HEK293 (cell line): ENCODE measurements around the gene ZER1.
"Not testable (repeated sequence)": the region's sequence is repeated elsewhere in the genome, so short reads cannot be mapped to it uniquely, and the experiment has no call there.

Source experiments
- CTCF ChIA-PET: fragments of 350-600 bp; formaldehyde crosslinking; extraction: SDS; loops from one replicate; lab custom pipeline; 2021; ENCODE audit warnings: antibody characterized with exemption; lab: Yijun Ruan, JAX
- POLR2A ChIA-PET: fragments of 300-600 bp; formaldehyde crosslinking; extraction: SDS; loops from one replicate; lab custom pipeline; 2020; ENCODE audit warnings: antibody characterized with exemption, inconsistent platforms; lab: Yijun Ruan, JAX
- H3K27ac ChIP-seq: fragments of 200-500 bp; sonication (Bioruptor generic); 2 replicates; pipeline ENCODE4 v1.5.1; 2014; ENCODE audit warnings: low read depth, low read length, control low read depth, inconsistent platforms; ENCODE audit errors: extremely low read depth
- H3K36me3 ChIP-seq, 2 experiments: fragments of 200-500 bp in 1 of 2; sonication (Bioruptor generic) in 1 of 2; 1 replicate in 1 of 2; 2 replicates in 1 of 2; pipeline ENCODE4 v1.5.1; 2014 to 2017; ENCODE audit warnings: inconsistent platforms in 2 of 2, low read length in 2 of 2; ENCODE audit not compliant: control insufficient read depth in 2 of 2, insufficient read depth in 1 of 2
- H3K4me1 ChIP-seq: fragments of 200-500 bp; sonication (Bioruptor generic); 2 replicates; pipeline ENCODE4 v1.5.1; 2014; ENCODE audit warnings: mild to moderate bottlenecking, low read length, inconsistent platforms; ENCODE audit not compliant: control insufficient read depth, insufficient read depth
- H3K4me3 ChIP-seq: 2 replicates; pipeline ENCODE4 v1.5.1; 2011; ENCODE audit warnings: low read depth, mild to moderate bottlenecking, control low read depth, low read length, moderate library complexity
- H3K9me3 ChIP-seq: fragments of 200-500 bp; sonication (Bioruptor generic); 2 replicates; pipeline ENCODE4 v1.5.1; 2014; ENCODE audit warnings: low read depth, low read length, inconsistent platforms; ENCODE audit not compliant: control insufficient read depth, insufficient read depth
- KLF1 ChIP-seq: fragments of 450-650 bp; formaldehyde crosslinking; IDR thresholded peaks from 2 replicates; pipeline ENCODE4 v1.5.1; 2016; ENCODE audit warnings: missing biosample characterization, missing genetic modification characterization
- OSR2 ChIP-seq: fragments of 450-650 bp; formaldehyde crosslinking; IDR thresholded peaks from 2 replicates; pipeline ENCODE4 v1.5.1; 2016; ENCODE audit warnings: missing biosample characterization, missing genetic modification characterization
- REPIN1 ChIP-seq: fragments of 450-650 bp; formaldehyde crosslinking; IDR thresholded peaks from 2 replicates; pipeline ENCODE4 v1.5.1; 2017; ENCODE audit warnings: missing biosample characterization, missing genetic modification characterization, low read depth
- WT1 ChIP-seq: fragments of 450-650 bp; formaldehyde crosslinking; IDR thresholded peaks from 2 replicates; pipeline ENCODE4 v1.5.1; 2016; ENCODE audit warnings: missing biosample characterization, missing genetic modification characterization
- ZNF2 ChIP-seq: fragments of 450-650 bp; formaldehyde crosslinking; IDR thresholded peaks from 2 replicates; pipeline ENCODE4 v1.5.1; 2016; ENCODE audit warnings: missing biosample characterization, missing genetic modification characterization
- ZNF311 ChIP-seq: fragments of 450-650 bp; formaldehyde crosslinking; IDR thresholded peaks from 2 replicates; pipeline ENCODE4 v1.5.1; 2017; ENCODE audit warnings: missing biosample characterization, missing genetic modification characterization, borderline replicate concordance
- ZNF335 ChIP-seq: fragments of 450-650 bp; formaldehyde crosslinking; conservative IDR thresholded peaks from 2 replicates; pipeline ENCODE4 v1.5.1; 2016; ENCODE audit warnings: missing biosample characterization, missing genetic modification characterization
- ZNF623 ChIP-seq: fragments of 450-650 bp; formaldehyde crosslinking; IDR thresholded peaks from 2 replicates; pipeline ENCODE4 v1.5.1; 2016; ENCODE audit warnings: missing biosample characterization, missing genetic modification characterization
- ZNF664 ChIP-seq: fragments of 450-650 bp; formaldehyde crosslinking; IDR thresholded peaks from 2 replicates; pipeline ENCODE4 v1.5.1; 2016; ENCODE audit warnings: missing biosample characterization, missing genetic modification characterization
- ZNF837 ChIP-seq: fragments of 450-650 bp; formaldehyde crosslinking; IDR thresholded peaks from 2 replicates; pipeline ENCODE4 v1.5.1; 2016; ENCODE audit warnings: missing biosample characterization, missing genetic modification characterization
- TF ChIP-seq, protein P1 (sequence below): fragments of 450-650 bp; formaldehyde crosslinking; conservative IDR thresholded peaks from 2 replicates; pipeline ENCODE4 v1.5.1; 2016; ENCODE audit warnings: low read depth, missing biosample characterization, missing genetic modification characterization
- TF ChIP-seq, protein P2 (sequence below): fragments of 450-650 bp; IDR thresholded peaks from 2 replicates; pipeline ENCODE4 v1.5.1; 2018; ENCODE audit warnings: missing biosample characterization, mild to moderate bottlenecking, missing genetic modification characterization
- TF ChIP-seq, protein P3 (sequence below): fragments of 450-650 bp; formaldehyde crosslinking; IDR thresholded peaks from 2 replicates; pipeline ENCODE4 v1.5.1; 2016; ENCODE audit warnings: missing biosample characterization, missing genetic modification characterization

ZER1 gene

DNA sequence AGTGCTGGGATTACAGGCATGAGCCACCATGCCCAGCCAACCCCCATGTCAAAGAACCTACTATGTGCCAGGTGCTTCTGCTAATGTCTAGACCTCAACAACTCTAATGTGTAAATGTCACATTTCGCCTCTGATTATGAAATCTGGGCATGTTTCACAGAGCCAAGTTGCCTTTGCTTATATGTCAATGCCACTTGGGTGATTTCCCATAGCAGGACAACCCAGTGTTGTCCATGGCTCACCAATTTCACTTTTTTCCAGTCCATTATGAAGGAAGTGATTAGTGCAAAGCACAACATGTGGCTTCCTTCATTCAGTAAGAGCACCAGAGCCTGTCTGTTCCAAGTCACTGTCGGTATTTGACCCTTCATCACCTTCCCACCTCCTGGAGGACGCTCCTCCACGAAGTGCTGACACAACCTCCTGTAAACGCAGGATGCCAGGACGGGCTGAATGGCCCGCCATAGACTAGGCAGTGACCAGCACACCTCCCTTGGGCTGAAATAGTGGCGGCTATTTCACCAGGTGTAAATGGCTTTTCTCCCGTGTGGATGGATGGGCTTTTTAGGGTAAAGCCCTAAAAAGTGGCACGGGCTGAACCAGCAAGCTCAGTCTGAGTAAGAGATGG, 70.4 kb downstream of the ZER1 start:
- peaks cover 0 to 19% of the 10 kb centered on the region in 2 experiments; a peak in 2 of 3 replicates for H3K36me3 ChIP-seq
- H3K27ac ChIP-seq, result no peak overlapping the region
- POLR2A ChIA-PET, result interaction anchor here (1.3 to 2.8 kb wide), 4 partner anchors 10 to 66 kb away, joined by 8 to 26 read pairs (median 10); partner anchors contain the start of genes SET and ZDHHC12
- H3K4me3 ChIP-seq, result no peak overlapping the region
- H3K9me3 ChIP-seq, result no peaks in the 10 kb centered on the region
- H3K4me1 ChIP-seq, result no peaks in the 10 kb centered on the region
- TF ChIP-seq, protein P1, sequence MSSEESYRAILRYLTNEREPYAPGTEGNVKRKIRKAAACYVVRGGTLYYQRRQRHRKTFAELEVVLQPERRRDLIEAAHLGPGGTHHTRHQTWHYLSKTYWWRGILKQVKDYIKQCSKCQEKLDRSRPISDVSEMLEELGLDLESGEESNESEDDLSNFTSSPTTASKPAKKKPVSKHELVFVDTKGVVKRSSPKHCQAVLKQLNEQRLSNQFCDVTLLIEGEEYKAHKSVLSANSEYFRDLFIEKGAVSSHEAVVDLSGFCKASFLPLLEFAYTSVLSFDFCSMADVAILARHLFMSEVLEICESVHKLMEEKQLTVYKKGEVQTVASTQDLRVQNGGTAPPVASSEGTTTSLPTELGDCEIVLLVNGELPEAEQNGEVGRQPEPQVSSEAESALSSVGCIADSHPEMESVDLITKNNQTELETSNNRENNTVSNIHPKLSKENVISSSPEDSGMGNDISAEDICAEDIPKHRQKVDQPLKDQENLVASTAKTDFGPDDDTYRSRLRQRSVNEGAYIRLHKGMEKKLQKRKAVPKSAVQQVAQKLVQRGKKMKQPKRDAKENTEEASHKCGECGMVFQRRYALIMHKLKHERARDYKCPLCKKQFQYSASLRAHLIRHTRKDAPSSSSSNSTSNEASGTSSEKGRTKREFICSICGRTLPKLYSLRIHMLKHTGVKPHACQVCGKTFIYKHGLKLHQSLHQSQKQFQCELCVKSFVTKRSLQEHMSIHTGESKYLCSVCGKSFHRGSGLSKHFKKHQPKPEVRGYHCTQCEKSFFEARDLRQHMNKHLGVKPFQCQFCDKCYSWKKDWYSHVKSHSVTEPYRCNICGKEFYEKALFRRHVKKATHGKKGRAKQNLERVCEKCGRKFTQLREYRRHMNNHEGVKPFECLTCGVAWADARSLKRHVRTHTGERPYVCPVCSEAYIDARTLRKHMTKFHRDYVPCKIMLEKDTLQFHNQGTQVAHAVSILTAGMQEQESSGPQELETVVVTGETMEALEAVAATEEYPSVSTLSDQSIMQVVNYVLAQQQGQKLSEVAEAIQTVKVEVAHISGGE (tag by site-specific recombination), result no peak
- peak; percentile 12; the same call in 1 of the 2 replicates for TF ChIP-seq WT1 (tag by site-specific recombination)
- TF ChIP-seq, protein P2, sequence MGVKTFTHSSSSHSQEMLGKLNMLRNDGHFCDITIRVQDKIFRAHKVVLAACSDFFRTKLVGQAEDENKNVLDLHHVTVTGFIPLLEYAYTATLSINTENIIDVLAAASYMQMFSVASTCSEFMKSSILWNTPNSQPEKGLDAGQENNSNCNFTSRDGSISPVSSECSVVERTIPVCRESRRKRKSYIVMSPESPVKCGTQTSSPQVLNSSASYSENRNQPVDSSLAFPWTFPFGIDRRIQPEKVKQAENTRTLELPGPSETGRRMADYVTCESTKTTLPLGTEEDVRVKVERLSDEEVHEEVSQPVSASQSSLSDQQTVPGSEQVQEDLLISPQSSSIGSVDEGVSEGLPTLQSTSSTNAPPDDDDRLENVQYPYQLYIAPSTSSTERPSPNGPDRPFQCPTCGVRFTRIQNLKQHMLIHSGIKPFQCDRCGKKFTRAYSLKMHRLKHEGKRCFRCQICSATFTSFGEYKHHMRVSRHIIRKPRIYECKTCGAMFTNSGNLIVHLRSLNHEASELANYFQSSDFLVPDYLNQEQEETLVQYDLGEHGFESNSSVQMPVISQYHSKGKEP (tag by site-specific recombination), result no peak
- TF ChIP-seq, all 188 proteins: peak for 1
- CTCF ChIA-PET, result interaction anchor here (0.7 to 4.1 kb wide), 8 partner anchors 9 to 118 kb away, joined by 3 to 37 read pairs (median 4); partner anchors contain the start of gene ZDHHC12

DNA sequence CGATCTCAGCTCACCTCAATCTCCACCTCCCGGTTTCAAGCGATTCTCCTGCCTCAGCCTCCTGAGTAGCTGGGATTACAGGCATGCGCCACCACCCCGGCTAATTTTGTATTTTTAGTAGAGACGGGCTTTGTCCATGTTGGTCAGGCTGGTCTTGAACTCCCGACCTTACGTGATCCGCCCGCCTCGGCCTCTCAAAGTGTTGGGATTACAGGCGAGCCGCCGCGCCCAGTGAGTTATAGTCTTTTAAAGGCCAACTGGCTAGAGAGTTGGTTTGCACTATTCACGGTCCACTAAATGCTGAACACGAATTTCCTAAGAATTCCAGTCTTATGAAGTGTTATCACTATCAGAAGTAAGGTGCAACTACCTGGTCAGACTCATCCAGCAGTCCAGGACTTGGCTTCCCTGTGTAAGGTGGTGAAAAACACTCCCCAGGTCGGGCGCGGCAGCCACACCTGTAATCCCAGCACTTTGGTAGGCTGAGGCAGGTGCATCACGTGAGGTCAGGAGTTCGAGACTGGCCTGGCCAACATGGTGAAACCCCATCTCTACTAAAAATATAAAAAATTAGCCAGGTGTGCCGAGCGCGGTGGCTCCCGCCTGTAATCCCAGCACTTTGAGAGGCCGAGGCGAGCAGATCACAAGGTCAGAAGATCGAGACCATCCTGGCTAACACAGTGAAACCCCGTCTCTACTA, 72.5 kb downstream of the ZER1 start:
- H3K4me3 ChIP-seq, H3K9me3 ChIP-seq, H3K4me1 ChIP-seq, H3K27ac ChIP-seq: not testable (repeated sequence)
- ChIA-PET POLR2A (interaction anchor here (0.7 to 1.7 kb wide), 3 partner anchors 15 to 34 kb away, joined by 4 to 8 read pairs (median 5); partner anchors contain the start of gene ZDHHC12), CTCF (interaction anchor here (0.6 to 4.1 kb wide), 5 partner anchors 12 to 178 kb away, joined by 3 to 19 read pairs (median 4); no protein-coding TSS in a partner anchor)
- peaks cover under 1 to 20% of the 10 kb centered on the region in 2 experiments; a peak in 2 of 3 replicates for H3K36me3 ChIP-seq

DNA sequence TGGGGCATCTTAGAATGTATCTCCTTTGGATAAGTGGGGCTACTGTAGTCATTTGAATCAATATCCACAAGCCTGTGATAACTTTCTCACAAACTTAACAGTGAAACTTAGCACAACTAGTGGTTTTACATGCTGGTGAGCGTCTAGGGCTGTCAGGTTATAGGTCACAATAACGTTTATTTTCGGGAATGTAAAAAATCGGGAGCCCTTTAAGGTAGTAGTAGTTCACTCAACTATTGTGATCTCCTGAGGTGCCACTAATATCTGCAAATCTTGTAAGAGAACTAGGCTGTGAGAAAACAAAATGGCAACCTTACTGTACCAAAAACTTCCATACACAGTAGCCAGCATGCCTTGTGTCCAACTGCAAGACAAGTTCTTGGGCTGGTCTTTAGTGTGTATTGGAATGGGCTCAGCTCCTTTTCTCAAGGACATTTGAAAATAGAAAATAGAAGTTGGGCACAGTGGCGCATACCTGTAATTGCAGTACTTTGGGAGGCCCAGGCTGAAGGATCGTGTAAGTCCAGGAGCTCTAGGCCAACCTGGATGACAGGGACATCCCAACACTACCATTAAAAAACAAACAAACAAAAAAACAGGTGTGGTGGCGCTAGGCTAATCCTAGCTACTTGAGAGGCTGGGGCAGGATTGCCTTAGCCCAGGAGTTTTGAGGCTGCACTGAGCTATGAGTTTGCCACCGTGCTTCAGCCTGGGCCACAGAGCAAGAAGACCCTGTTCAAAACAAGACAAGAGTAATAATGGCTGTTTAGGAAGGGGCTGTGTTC, 74.6 kb downstream of the ZER1 start:
- Histone ChIP-seq H3K4me3 (no peak overlapping the region), H3K9me3 (no peaks in the 10 kb centered on the region), H3K4me1 (no peaks in the 10 kb centered on the region)
- CTCF ChIA-PET, result interaction anchor here (0.6 to 1.7 kb wide), 5 partner anchors 36 to 1115 kb away, joined by 3 to 12 read pairs (median 3); no protein-coding TSS in a partner anchor
- POLR2A ChIA-PET, result interaction anchor here (0.5 to 2.4 kb wide), 14 partner anchors 8 to 282 kb away, joined by 3 to 16 read pairs (median 5); partner anchors contain the start of genes SET, SPTAN1 and ZDHHC12
- TF ChIP-seq REPIN1 (tag by site-specific recombination) (0 out of 2 replicates have a peak, but pooled peaks have one; percentile 24), KLF1 (0 out of 2 replicates have a peak, but pooled peaks have one; percentile 47), ZNF2 (tag by site-specific recombination) (0 out of 2 replicates have a peak, but pooled peaks have one; percentile 5), ZNF311 (tag by site-specific recombination) (no peak), OSR2 (peak; percentile 64), ZNF623 (tag by site-specific recombination) (0 out of 2 replicates have a peak, but pooled peaks have one; percentile 14), ZNF837 (tag by site-specific recombination) (no peak), ZNF335 (tag by site-specific recombination) (0 out of 2 replicates have a peak, but pooled peaks have one; percentile 19), ZNF664 (tag by site-specific recombination) (peak; percentile 89)
- TF ChIP-seq, protein P3, sequence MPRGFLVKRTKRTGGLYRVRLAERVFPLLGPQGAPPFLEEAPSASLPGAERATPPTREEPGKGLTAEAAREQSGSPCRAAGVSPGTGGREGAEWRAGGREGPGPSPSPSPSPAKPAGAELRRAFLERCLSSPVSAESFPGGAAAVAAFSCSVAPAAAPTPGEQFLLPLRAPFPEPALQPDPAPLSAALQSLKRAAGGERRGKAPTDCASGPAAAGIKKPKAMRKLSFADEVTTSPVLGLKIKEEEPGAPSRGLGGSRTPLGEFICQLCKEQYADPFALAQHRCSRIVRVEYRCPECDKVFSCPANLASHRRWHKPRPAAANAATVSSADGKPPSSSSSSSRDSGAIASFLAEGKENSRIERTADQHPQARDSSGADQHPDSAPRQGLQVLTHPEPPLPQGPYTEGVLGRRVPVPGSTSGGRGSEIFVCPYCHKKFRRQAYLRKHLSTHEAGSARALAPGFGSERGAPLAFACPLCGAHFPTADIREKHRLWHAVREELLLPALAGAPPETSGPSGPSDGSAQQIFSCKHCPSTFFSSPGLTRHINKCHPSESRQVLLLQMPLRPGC, result peak; percentile 59; the same call in 1 of the 2 replicates
- TF ChIP-seq, all 188 proteins: peak for 8
- H3K36me3 ChIP-seq, result peaks cover 15 to 41% of the 10 kb centered on the region in 2 experiments
- H3K27ac ChIP-seq, result no peak overlapping the region
